ENCODE measurements around the gene F2R. TPM values are rescaled to one million over a fixed set of nuclear protein-coding genes. Genes with fewer than 3 reads are reported as not detected.

F2R gene
- total and polyA plus RNA-seq, 2 of the 4 experiments (the other 2 are of a cell fraction), result 85.7 to 147 TPM

- no peaks in the 10 kb centered on the region for H3K36me3 ChIP-seq (ENCODE audit: control insufficient read depth, insufficient read depth, low read length)
- H4K91ac ChIP-seq (ENCODE audit: insufficient read depth, low read depth, low read length), result no peak overlapping the region
- intact Hi-C loops (cut with micrococcal nuclease) (no loop called here), in situ Hi-C loops (cut with MboI; ENCODE audit: low sequenced_read_pairs) (no loop called here), dilution Hi-C loops (cut with HindIII; ENCODE audit: low sequenced_read_pairs, unreplicated experiment) (no loop called here)
- no peak overlapping the region for H4K5ac ChIP-seq (ENCODE audit: low read depth, low read length)
- 100% methylated on average over 2 of the region's 2 CpGs; no CpG with 5 or more reads in 1 of the 2 experiments for WGBS, 2 experiments (ENCODE audit: extremely low coverage in 2 of 2, insufficient read length in 1 of 2)
- H2AFZ ChIP-seq (replicated peaks; ENCODE audit: low read length, poor library complexity), result no peak overlapping the region
- 0 out of 2 replicates have a peak, but pooled peaks cover 4% of the 10 kb centered on the region for H3K9me1 ChIP-seq (ENCODE audit: insufficient read depth, low read length)
- CTCF ChIA-PET, result interaction anchor here (1.1 kb wide), 1 partner anchor 14 kb away, joined by 3 read pairs; no protein-coding TSS in a partner anchor
- H3K4ac ChIP-seq (ENCODE audit: low read depth, low read length), result peak overlapping the region; percentile 11; the same call in 1 of the 2 replicates
- H2AK5ac ChIP-seq (ENCODE audit: low read depth, low read length), result peak overlapping the region; percentile 31; the same call in 1 of the 2 replicates
- ATAC-seq (ENCODE audit: low read depth), result no peak
- H3K27me3 ChIP-seq (ENCODE audit: control insufficient read depth, insufficient read depth, low read length), result no peaks in the 10 kb centered on the region
- no peak overlapping the region for H2AK9ac ChIP-seq (replicated peaks; ENCODE audit: low read depth, low read length, poor library complexity)
- BruUV-seq (replicated peaks), result no TSS peak
- no peak overlapping the region for H2BK5ac ChIP-seq (ENCODE audit: low read depth, low read length, poor library complexity, severe bottlenecking)
- no peak overlapping the region for H3K9ac ChIP-seq (ENCODE audit: low read depth, low read length)
- peak overlapping the region; percentile 65 for H3K14ac ChIP-seq (replicated peaks; ENCODE audit: low read depth, low read length)
- peaks cover 14% of the 10 kb centered on the region for H3K4me1 ChIP-seq (ENCODE audit: control insufficient read depth, insufficient read depth, low read length)
- no peak overlapping the region for H4K8ac ChIP-seq (ENCODE audit: low read depth in 2 of 2, low read length in 2 of 2)
- TF ChIP-seq BHLHE40 (IDR thresholded peaks at IDR 0.05; ENCODE audit: low read depth, low read length) (no peak), MXI1 (IDR thresholded peaks at IDR 0.05; ENCODE audit: borderline replicate concordance, low read depth, low read length) (no peak), CHD1 (IDR thresholded peaks at IDR 0.05; ENCODE audit: low read depth, low read length) (no peak), ELK1 (IDR thresholded peaks at IDR 0.05; ENCODE audit: borderline replicate concordance, low read depth, low read length) (no peak), CEBPB (IDR thresholded peaks at IDR 0.05; ENCODE audit: low read depth, low read length) (no peak), SMC3 (IDR thresholded peaks at IDR 0.05; ENCODE audit: low read depth, low read length) (no peak), POLR2A (IDR thresholded peaks at IDR 0.05; ENCODE audit: low read depth, low read length) (no peak), FOS (IDR thresholded peaks at IDR 0.05; ENCODE audit: low read depth, low read length) (no peak), MAFK (IDR thresholded peaks at IDR 0.05; ENCODE audit: low read depth, low read length) (no peak), MAZ (IDR thresholded peaks at IDR 0.05; ENCODE audit: borderline replicate concordance, low read depth, low read length) (no peak), RFX5 (IDR thresholded peaks at IDR 0.05; ENCODE audit: low read depth, low read length) (no peak), USF2 (IDR thresholded peaks at IDR 0.05; ENCODE audit: low read depth, low read length) (no peak), CTCF (conservative IDR thresholded peaks at IDR 0.05; ENCODE audit: low read depth, low read length) (no peak)
- no peak overlapping the region for H3K56ac ChIP-seq (ENCODE audit: extremely low read depth, insufficient read depth, low read length)
- H2BK15ac ChIP-seq (ENCODE audit: low read depth, low read length), result 0 out of 3 replicates have a peak overlapping the region, but pooled peaks have one; percentile 74
- H3K18ac ChIP-seq (ENCODE audit: low read depth, low read length), result peak overlapping the region; percentile 66; the same call in 1 of the 2 replicates
- no peaks in the 10 kb centered on the region for H3K79me1 ChIP-seq (ENCODE audit: low read depth in 1 of 2, low read length in 2 of 2)
- peak; percentile 45 for DNase-seq
- no peak overlapping the region for H3K27ac ChIP-seq (ENCODE audit: insufficient read depth, low read length)
- H2BK120ac ChIP-seq (ENCODE audit: low read depth, low read length), result peak overlapping the region; percentile 9; the same call in 1 of the 2 replicates
- H2BK20ac ChIP-seq (ENCODE audit: low read depth, low read length), result peak overlapping the region; percentile 33; the same call in 1 of the 2 replicates
- no peaks in the 10 kb centered on the region for H3K9me3 ChIP-seq (ENCODE audit: control insufficient read depth, insufficient read depth, low read length)
- no peak overlapping the region for H3K4me3 ChIP-seq (ENCODE audit: insufficient read depth, low read depth, low read length)
- POLR2A ChIA-PET (ENCODE audit: unreplicated experiment), result interaction anchor here (1.0 kb wide), 1 partner anchor 14 kb away, joined by 3 read pairs; no protein-coding TSS in a partner anchor
- H3K23ac ChIP-seq (ENCODE audit: low read depth, low read length), result no peak overlapping the region
- no peak overlapping the region for H3K4me2 ChIP-seq (ENCODE audit: low read depth, low read length)
- no peaks in the 10 kb centered on the region for H4K20me1 ChIP-seq (ENCODE audit: insufficient read depth, low read length)
These were observed 12.2 kb upstream of the F2R start for GRCh38 chr5:76703707-76704106.

Measured in IMR-90 (cell line).